Glutamatergic neuron (in vitro differentiated cells): ENCODE measurements around the gene PRAMEF6. TPM values are rescaled to one million over a fixed set of nuclear protein-coding genes. Genes with fewer than 3 reads are reported as not detected.
"Not testable (repeated sequence)": the region's sequence is repeated elsewhere in the genome, so short reads cannot be mapped to it uniquely, and the experiment has no call there.

Source experiments
- DNase-seq: peaks from one replicate; pipeline ENCODE4 v3.0.0; 2022
- H3K27ac Mint-ChIP-seq: one replicate; pipeline ENCODE4 v1.8.0; 2020; ENCODE audit warnings: mild to moderate bottlenecking, mixed read lengths, inconsistent platforms; ENCODE audit not compliant: unreplicated experiment
- H3K27me3 Mint-ChIP-seq: one replicate; pipeline ENCODE4 v1.8.0; 2020; ENCODE audit warnings: mild to moderate bottlenecking, moderate library complexity, mixed read lengths, inconsistent platforms; ENCODE audit not compliant: unreplicated experiment
- H3K36me3 Mint-ChIP-seq: one replicate; pipeline ENCODE4 v1.8.0; 2020; ENCODE audit warnings: mild to moderate bottlenecking, mixed read lengths, inconsistent platforms; ENCODE audit not compliant: unreplicated experiment
- H3K4me1 Mint-ChIP-seq: one replicate; pipeline ENCODE4 v1.8.0; 2020; ENCODE audit warnings: mild to moderate bottlenecking, low read depth, mixed read lengths, inconsistent platforms; ENCODE audit not compliant: unreplicated experiment
- H3K4me3 Mint-ChIP-seq: one replicate; pipeline ENCODE4 v1.8.0; 2020; ENCODE audit warnings: mild to moderate bottlenecking, mixed read lengths, inconsistent platforms; ENCODE audit not compliant: unreplicated experiment
- H3K9me3 Mint-ChIP-seq: one replicate; pipeline ENCODE4 v1.8.0; 2020; ENCODE audit warnings: mild to moderate bottlenecking, moderate library complexity, mixed read lengths, inconsistent platforms; ENCODE audit not compliant: unreplicated experiment
- long read RNA-seq: library from polyadenylated mRNA; unstranded; transcript quantifications from one replicate; pipeline ENCODE4 v2.0.0, GENCODE V29; 2020; ENCODE audit not compliant: unreplicated experiment
- total RNA-seq: library from RNA; stranded (reverse); fragmentation: NEBNext Ultra II Directional; extraction: Animal tissue kit (Norgen Biotek cat#: 25700); gene quantifications from one replicate; pipeline ENCODE4 v1.2.1, GENCODE V29; 2021; ENCODE audit not compliant: unreplicated experiment

The PRAMEF6 gene
- total RNA-seq: not detected
- long read RNA-seq: 0 reads

- not testable (repeated sequence) for DNase-seq, H3K36me3 Mint-ChIP-seq, H3K4me3 Mint-ChIP-seq, H3K4me1 Mint-ChIP-seq, H3K27ac Mint-ChIP-seq, H3K27me3 Mint-ChIP-seq, H3K9me3 Mint-ChIP-seq
These were observed at the start of gene PRAMEF6 for GRCh38 chr1:12947480-12947879. PRAMEF6 (minus strand) TSS chr1:12947580; CDS start chr1:12942518, 5,062 bp downstream.

GRCh38 chr1:12924368-12924767 is 23.0 kb downstream of the PRAMEF6 start:
- not testable (repeated sequence) for DNase-seq, H3K36me3 Mint-ChIP-seq, H3K9me3 Mint-ChIP-seq, H3K4me1 Mint-ChIP-seq, H3K4me3 Mint-ChIP-seq, H3K27me3 Mint-ChIP-seq, H3K27ac Mint-ChIP-seq

GRCh38 chr1:12921749-12922148 is 25.6 kb downstream of the PRAMEF6 start:
- H3K4me1 Mint-ChIP-seq, DNase-seq, H3K4me3 Mint-ChIP-seq, H3K36me3 Mint-ChIP-seq, H3K9me3 Mint-ChIP-seq, H3K27ac Mint-ChIP-seq, H3K27me3 Mint-ChIP-seq: not testable (repeated sequence)

GRCh38 chr1:12916310-12916709 is 31.1 kb downstream of the PRAMEF6 start, which contains the start of gene PRAMEF7:
PRAMEF7 (plus strand) TSS chr1:12916610; CDS start chr1:12917693, 1,083 bp downstream.
- not testable (repeated sequence) for DNase-seq, H3K4me3 Mint-ChIP-seq, H3K4me1 Mint-ChIP-seq, H3K36me3 Mint-ChIP-seq, H3K27ac Mint-ChIP-seq, H3K27me3 Mint-ChIP-seq, H3K9me3 Mint-ChIP-seq

GRCh38 chr1:12903793-12904572 is 43.4 kb downstream of the PRAMEF6 start:
- H3K4me3 Mint-ChIP-seq, H3K27me3 Mint-ChIP-seq, H3K4me1 Mint-ChIP-seq, DNase-seq, H3K36me3 Mint-ChIP-seq, H3K9me3 Mint-ChIP-seq, H3K27ac Mint-ChIP-seq: not testable (repeated sequence)

GRCh38 chr1:12899186-12899585 is 48.2 kb downstream of the PRAMEF6 start:
- DNase-seq, H3K4me3 Mint-ChIP-seq, H3K27me3 Mint-ChIP-seq, H3K27ac Mint-ChIP-seq, H3K9me3 Mint-ChIP-seq, H3K4me1 Mint-ChIP-seq, H3K36me3 Mint-ChIP-seq: not testable (repeated sequence)

- H3K36me3 Mint-ChIP-seq, H3K27me3 Mint-ChIP-seq, H3K4me1 Mint-ChIP-seq, H3K9me3 Mint-ChIP-seq, H3K4me3 Mint-ChIP-seq, DNase-seq, H3K27ac Mint-ChIP-seq: not testable (repeated sequence)
These were observed 49.2 kb downstream of the PRAMEF6 start, which contains the start of gene PRAMEF10 for GRCh38 chr1:12898170-12898569. PRAMEF10 (minus strand) TSS chr1:12898270; CDS start chr1:12895847, 2,423 bp downstream.

Other genes with a start within 250 kb of the PRAMEF6 start
- not detected for gene AADACL3, start 231.5 kb downstream of the PRAMEF6 start, total RNA-seq
- not detected for gene CFAP107, start 201.4 kb downstream of the PRAMEF6 start, total RNA-seq
- gene PRAMEF12, start 173.8 kb downstream of the PRAMEF6 start, total RNA-seq: 0.54 TPM
- 0.44 TPM for gene PRAMEF1, start 156.2 kb downstream of the PRAMEF6 start, total RNA-seq
- gene PRAMEF11, start 116.2 kb downstream of the PRAMEF6 start, total RNA-seq: not detected
- not detected for gene HNRNPCL1, start 98.9 kb downstream of the PRAMEF6 start, total RNA-seq
- gene PRAMEF2, start 90.5 kb downstream of the PRAMEF6 start, total RNA-seq: not detected
- gene PRAMEF4, start 61.4 kb downstream of the PRAMEF6 start, total RNA-seq: not detected
- not detected for gene PRAMEF10, start 49.3 kb downstream of the PRAMEF6 start, total RNA-seq
- not detected for gene PRAMEF7, start 31.0 kb downstream of the PRAMEF6 start, total RNA-seq
- not detected for gene PRAMEF27, start 109.0 kb upstream of the PRAMEF6 start, total RNA-seq
- not detected for gene HNRNPCL3, start 113.2 kb upstream of the PRAMEF6 start, total RNA-seq
- not detected for gene PRAMEF25, start 123.2 kb upstream of the PRAMEF6 start, total RNA-seq
- not detected for gene HNRNPCL2, start 169.3 kb upstream of the PRAMEF6 start, total RNA-seq
- not detected for gene PRAMEF26, start 208.4 kb upstream of the PRAMEF6 start, total RNA-seq
- gene HNRNPCL4, start 218.1 kb upstream of the PRAMEF6 start, total RNA-seq: not detected
- gene PRAMEF9, start 224.3 kb upstream of the PRAMEF6 start, total RNA-seq: not detected